MCF 10A (cell line): ENCODE results near the gene SBF2. TPM values are rescaled to one million over a fixed set of nuclear protein-coding genes. Genes with fewer than 3 reads are reported as not detected.

Experiments
- BruUV-seq: library from RNA; stranded (reverse); fragments of 400-500 nt; replicated peaks from 2 replicates; lab custom pipeline; 2021; lab: Mats Ljungman, UMichigan
- CTCF ChIA-PET: fragments of 300-600 bp; sonication (Branson Sonifier 250); formaldehyde crosslinking; extraction: SDS; loops from one replicate; lab custom pipeline; 2021; ENCODE audit warnings: antibody characterized with exemption, inconsistent platforms; lab: Yijun Ruan, JAX
- POLR2A ChIA-PET: fragments of 300-600, 350-650 bp; sonication (Branson Sonifier 250); formaldehyde crosslinking; extraction: SDS; loops from one replicate; lab custom pipeline; 2020; ENCODE audit warnings: antibody characterized with exemption, inconsistent platforms; lab: Yijun Ruan, JAX
- DNase-seq: peaks from one replicate; pipeline ENCODE4 v3.0.0-alpha.2; 2018; ENCODE audit not compliant: unreplicated experiment
- H3K27ac Mint-ChIP-seq: one replicate; pipeline ENCODE4 v1.8.0; 2022; ENCODE audit warnings: mild to moderate bottlenecking, low read depth, mixed read lengths; ENCODE audit not compliant: unreplicated experiment
- H3K27me3 Mint-ChIP-seq: one replicate; pipeline ENCODE4 v1.8.0; 2022; ENCODE audit warnings: mixed read lengths; ENCODE audit not compliant: insufficient read depth, unreplicated experiment
- H3K36me3 Mint-ChIP-seq: one replicate; pipeline ENCODE4 v1.8.0; 2022; ENCODE audit warnings: mild to moderate bottlenecking, moderate library complexity, mixed read lengths; ENCODE audit not compliant: insufficient read depth, unreplicated experiment
- H3K4me1 Mint-ChIP-seq: one replicate; pipeline ENCODE4 v1.8.0; 2022; ENCODE audit warnings: mixed read lengths; ENCODE audit not compliant: insufficient read depth, unreplicated experiment
- H3K4me3 Mint-ChIP-seq: one replicate; pipeline ENCODE4 v1.8.0; 2022; ENCODE audit warnings: mild to moderate bottlenecking, moderate library complexity, mixed read lengths; ENCODE audit not compliant: unreplicated experiment
- H3K9me3 Mint-ChIP-seq: one replicate; pipeline ENCODE4 v1.8.0; 2022; ENCODE audit warnings: mixed read lengths; ENCODE audit not compliant: unreplicated experiment
- CTCF ChIP-seq: fragments of 200-600 bp; IDR thresholded peaks from one replicate; pipeline ENCODE4 v1.8.0; 2022; ENCODE audit warnings: antibody characterized with exemption, mild to moderate bottlenecking; ENCODE audit not compliant: unreplicated experiment
- intact Hi-C: fragments of 100-400 bp; cut with micrococcal nuclease; formaldehyde crosslinking; loops from 2 replicates; pipeline ENCODE4 v1.14.1; 2022
- total RNA-seq: library from RNA; stranded (reverse); gene quantifications from 2 replicates; pipeline ENCODE4 v1.2.3, GENCODE V29; 2022

Gene SBF2
- total RNA-seq, 1 experiment from 2014 or later: 28.3 TPM

- peaks cover 3% of the 10 kb centered on the region for H3K36me3 Mint-ChIP-seq
- ChIA-PET CTCF (interaction anchor here (0.7 kb wide), 1 partner anchor 226 kb away, joined by 3 read pairs; no protein-coding TSS in a partner anchor), POLR2A (interaction anchor here (0.6 to 1.2 kb wide), 2 partner anchors 14 to 15 kb away, joined by 3 read pairs; no protein-coding TSS in a partner anchor)
- intact Hi-C loops: no loop called here
- peaks cover 22% of the 10 kb centered on the region for H3K4me1 Mint-ChIP-seq
- H3K27ac Mint-ChIP-seq: no peak overlapping the region
- TF ChIP-seq CTCF: no peak
- BruUV-seq: no TSS peak
- H3K27me3 Mint-ChIP-seq: no peaks in the 10 kb centered on the region
- DNase-seq: no peak
- H3K4me3 Mint-ChIP-seq: no peak overlapping the region
- H3K9me3 Mint-ChIP-seq: no peaks in the 10 kb centered on the region
Observed at GRCh38 chr11:10273738-10274137, 20.3 kb downstream of the SBF2 start.

- ChIA-PET POLR2A (no interaction called here), CTCF (no interaction called here)
- Mint-ChIP-seq H3K27me3 (no peaks in the 10 kb centered on the region), H3K4me1 (peaks cover 22% of the 10 kb centered on the region), H3K27ac (no peak overlapping the region), H3K9me3 (no peaks in the 10 kb centered on the region), H3K36me3 (peaks cover 4% of the 10 kb centered on the region), H3K4me3 (no peak overlapping the region)
- DNase-seq: peak; percentile 21
- intact Hi-C loops: no loop called here
- no peak for TF ChIP-seq CTCF
- no TSS peak for BruUV-seq
Observed at GRCh38 chr11:10272132-10272531, 21.9 kb downstream of the SBF2 start.

GRCh38 chr11:10268746-10269488 lies 25.1 kb downstream of the SBF2 start:
- no TSS peak for BruUV-seq
- no peak overlapping the region for H3K27ac Mint-ChIP-seq
- DNase-seq: no peak
- peaks cover 10% of the 10 kb centered on the region for H3K4me1 Mint-ChIP-seq
- ChIA-PET CTCF (interaction anchor here (0.7 to 1.4 kb wide), 2 partner anchors 13 to 35 kb away, joined by 3 read pairs; partner anchors contain the start of gene ADM), POLR2A (interaction anchor here (0.9 to 2.3 kb wide), 4 partner anchors 10 to 34 kb away, joined by 3 to 6 read pairs (median 4); no protein-coding TSS in a partner anchor)
- no peaks in the 10 kb centered on the region for H3K27me3 Mint-ChIP-seq
- H3K9me3 Mint-ChIP-seq: no peaks in the 10 kb centered on the region
- intact Hi-C loops: no loop called here
- TF ChIP-seq CTCF: no peak
- H3K4me3 Mint-ChIP-seq: no peak overlapping the region
- peaks cover 4% of the 10 kb centered on the region for H3K36me3 Mint-ChIP-seq

DNA sequence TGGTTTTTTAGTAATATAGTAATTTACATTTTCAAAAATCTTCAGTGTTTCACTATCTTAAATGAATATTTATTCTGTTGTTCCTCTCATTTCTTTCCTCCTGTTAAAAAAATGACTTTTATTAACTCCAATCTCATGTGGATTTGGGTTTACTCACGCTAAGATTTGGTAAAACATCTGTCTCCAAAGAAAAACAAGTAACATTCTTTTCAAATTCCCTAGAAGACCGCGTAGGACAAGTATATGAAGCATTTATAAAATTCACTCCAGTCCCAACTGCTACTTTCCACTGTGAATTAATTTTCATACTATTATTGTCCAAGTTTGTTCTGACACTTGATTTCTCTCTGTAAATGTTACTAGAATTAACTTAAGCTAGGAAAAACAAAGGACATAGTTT lies 26.2 kb downstream of the SBF2 start:
- Mint-ChIP-seq H3K9me3 (no peaks in the 10 kb centered on the region), H3K27me3 (no peaks in the 10 kb centered on the region), H3K4me3 (no peak overlapping the region), H3K27ac (no peak overlapping the region), H3K4me1 (peaks cover 15% of the 10 kb centered on the region), H3K36me3 (peaks cover 4% of the 10 kb centered on the region)
- BruUV-seq: no TSS peak
- ChIA-PET CTCF (interaction anchor here (0.6 to 1.0 kb wide), 5 partner anchors 10 to 463 kb away, joined by 3 read pairs; no protein-coding TSS in a partner anchor), POLR2A (interaction anchor here (1.0 kb wide), 1 partner anchor 9 kb away, joined by 3 read pairs; no protein-coding TSS in a partner anchor)
- TF ChIP-seq CTCF: no peak
- DNase-seq: no peak
- intact Hi-C loops: no loop called here
